A673 (cell line): ENCODE results near the gene ITPKC. TPM values are rescaled to one million over a fixed set of nuclear protein-coding genes. Genes with fewer than 3 reads are reported as not detected.

ENCODE experiments used
- BruUV-seq: library from RNA; stranded (reverse); fragments of 400-500 nt; replicated peaks from 2 replicates; lab custom pipeline; 2021; lab: Mats Ljungman, UMichigan
- CTCF ChIA-PET: fragments of 300-600 bp; sonication (Branson Sonifier 250); formaldehyde crosslinking; loops from one replicate; lab custom pipeline; 2022; ENCODE audit warnings: antibody characterized with exemption; lab: Charles Lee
- POLR2A ChIA-PET: fragments of 300-600 bp; sonication (Branson Sonifier 250); formaldehyde crosslinking; loops from one replicate; lab custom pipeline; 2022; ENCODE audit warnings: antibody characterized with exemption; ENCODE audit not compliant: low non-redundant PET; lab: Charles Lee
- DNase-seq: peaks from one replicate; pipeline ENCODE4 v3.0.0-alpha.2; 2015; ENCODE audit warnings: low spot score
- H3K27ac ChIP-seq: fragments of 200-600 bp; sonication (generic); 2 replicates; pipeline ENCODE4 v1.5.1; 2016; ENCODE audit warnings: mixed run types, low read depth, mild to moderate bottlenecking, mixed read lengths, antibody characterized with exemption, low read length; ENCODE audit not compliant: poor library complexity, severe bottlenecking
- H3K27me3 ChIP-seq: fragments of 200-600 bp; sonication (generic); replicated peaks from 2 replicates; pipeline ENCODE4 v1.6.1; 2017; ENCODE audit warnings: mixed run types, low read depth, mild to moderate bottlenecking, mixed read lengths, antibody characterized with exemption, low read length; ENCODE audit not compliant: insufficient read depth, poor library complexity
- H3K36me3 ChIP-seq: fragments of 200-600 bp; sonication (generic); 2 replicates; pipeline ENCODE4 v1.6.1; 2016; ENCODE audit warnings: mixed run types, mild to moderate bottlenecking, mixed read lengths, antibody characterized with exemption, low read length; ENCODE audit not compliant: insufficient read depth, poor library complexity, severe bottlenecking
- H3K4me1 ChIP-seq: fragments of 200-600 bp; sonication (generic); 2 replicates; pipeline ENCODE4 v1.6.1; 2017; ENCODE audit warnings: mixed run types, mild to moderate bottlenecking, mixed read lengths, antibody characterized with exemption, low read length; ENCODE audit not compliant: insufficient read depth, poor library complexity, severe bottlenecking
- H3K4me3 ChIP-seq: fragments of 200-600 bp; sonication (generic); 2 replicates; pipeline ENCODE4 v1.5.1; 2016; ENCODE audit warnings: low read depth, mixed run types, mild to moderate bottlenecking, mixed read lengths, low read length; ENCODE audit not compliant: poor library complexity, severe bottlenecking
- H3K9me3 ChIP-seq: fragments of 200-600 bp; sonication (generic); 2 replicates; pipeline ENCODE4 v1.6.1; 2016; ENCODE audit warnings: mixed run types, low read depth, mild to moderate bottlenecking, mixed read lengths, antibody characterized with exemption, low read length; ENCODE audit not compliant: poor library complexity, severe bottlenecking
- EZH2 ChIP-seq: fragments of 200-600 bp; sonication (generic); IDR thresholded peaks from 2 replicates; pipeline ENCODE4 v1.6.1; 2017; ENCODE audit warnings: borderline replicate concordance, low read depth, mild to moderate bottlenecking, mixed read lengths, antibody characterized with exemption, low read length; ENCODE audit not compliant: poor library complexity, severe bottlenecking
- intact Hi-C: fragments of 100-400 bp; cut with micrococcal nuclease; formaldehyde crosslinking; loops from one replicate; pipeline ENCODE4 v1.10.0; 2022; ENCODE audit not compliant: unreplicated experiment
- total RNA-seq: library from RNA; stranded (reverse); gene quantifications from 2 replicates; pipeline ENCODE4 v1.2.3, GENCODE V29; 2021
- TF ChIP-seq, protein P1 (sequence below): fragments of 300-800, 200-600 bp; sonication (generic); conservative IDR thresholded peaks from 2 replicates; pipeline ENCODE4 v1.5.1; 2017; ENCODE audit warnings: low read depth, mild to moderate bottlenecking, antibody characterized with exemption, low read length, moderate library complexity, mixed read lengths

ITPKC gene
- total RNA-seq, 1 experiment from 2014 or later: 7.2 TPM

- no peaks in the 10 kb centered on the region for H3K4me1 ChIP-seq
- H3K27me3 ChIP-seq: no peaks in the 10 kb centered on the region
- peaks cover 23% of the 10 kb centered on the region for H3K36me3 ChIP-seq
- ChIA-PET POLR2A (no interaction called here), CTCF (no interaction called here)
- DNase-seq: no peak
- H3K4me3 ChIP-seq: no peak overlapping the region
- H3K9me3 ChIP-seq: no peaks in the 10 kb centered on the region
- no peak for TF ChIP-seq EZH2
- TF ChIP-seq, protein P1, sequence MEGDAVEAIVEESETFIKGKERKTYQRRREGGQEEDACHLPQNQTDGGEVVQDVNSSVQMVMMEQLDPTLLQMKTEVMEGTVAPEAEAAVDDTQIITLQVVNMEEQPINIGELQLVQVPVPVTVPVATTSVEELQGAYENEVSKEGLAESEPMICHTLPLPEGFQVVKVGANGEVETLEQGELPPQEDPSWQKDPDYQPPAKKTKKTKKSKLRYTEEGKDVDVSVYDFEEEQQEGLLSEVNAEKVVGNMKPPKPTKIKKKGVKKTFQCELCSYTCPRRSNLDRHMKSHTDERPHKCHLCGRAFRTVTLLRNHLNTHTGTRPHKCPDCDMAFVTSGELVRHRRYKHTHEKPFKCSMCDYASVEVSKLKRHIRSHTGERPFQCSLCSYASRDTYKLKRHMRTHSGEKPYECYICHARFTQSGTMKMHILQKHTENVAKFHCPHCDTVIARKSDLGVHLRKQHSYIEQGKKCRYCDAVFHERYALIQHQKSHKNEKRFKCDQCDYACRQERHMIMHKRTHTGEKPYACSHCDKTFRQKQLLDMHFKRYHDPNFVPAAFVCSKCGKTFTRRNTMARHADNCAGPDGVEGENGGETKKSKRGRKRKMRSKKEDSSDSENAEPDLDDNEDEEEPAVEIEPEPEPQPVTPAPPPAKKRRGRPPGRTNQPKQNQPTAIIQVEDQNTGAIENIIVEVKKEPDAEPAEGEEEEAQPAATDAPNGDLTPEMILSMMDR: no peak
- no peak overlapping the region for H3K27ac ChIP-seq
- intact Hi-C loops: no loop called here
- BruUV-seq: no TSS peak
These were observed 32.6 kb upstream of the ITPKC start for GRCh38 chr19:40684280-40684679.

DNA sequence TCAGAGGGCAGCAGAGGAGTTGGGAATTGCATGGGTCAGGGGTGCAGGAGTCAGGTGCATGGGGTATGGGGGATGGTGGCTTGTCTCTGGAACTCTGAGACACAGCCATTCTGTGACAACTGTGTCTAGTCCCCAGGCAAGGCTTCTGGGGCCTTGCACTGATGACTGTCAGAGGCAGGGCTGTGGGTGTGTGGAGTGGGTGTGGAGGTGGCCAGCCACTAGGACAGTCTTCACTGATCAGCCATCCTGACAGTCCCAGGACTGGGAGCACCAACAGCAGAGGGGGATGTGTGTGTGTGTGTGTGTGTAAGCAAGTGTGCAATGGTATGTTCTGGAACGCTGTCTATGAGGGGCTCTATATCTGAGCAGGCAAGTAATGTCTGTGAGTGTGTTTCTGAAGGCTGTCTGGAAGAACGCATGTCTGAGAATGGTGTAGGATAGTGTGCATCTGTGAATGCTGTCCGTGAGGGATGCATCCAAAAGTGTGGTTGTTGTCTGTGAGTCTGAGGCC, 31.8 kb upstream of the ITPKC start:
- POLR2A ChIA-PET: no interaction called here

GRCh38 chr19:40685563-40685962, 31.3 kb upstream of the ITPKC start:
- CTCF ChIA-PET: no interaction called here
- intact Hi-C loops: no loop called here
- TF ChIP-seq EZH2: no peak
- TF ChIP-seq, protein P1: no peak
- POLR2A ChIA-PET: no interaction called here
- Histone ChIP-seq H3K9me3 (no peaks in the 10 kb centered on the region), H3K4me1 (peaks cover 7% of the 10 kb centered on the region), H3K27me3 (no peaks in the 10 kb centered on the region), H3K27ac (no peak overlapping the region), H3K4me3 (no peak overlapping the region), H3K36me3 (peaks cover 20% of the 10 kb centered on the region)
- no peak for DNase-seq
- no TSS peak for BruUV-seq

More for the DNA sequence above, 31.8 kb upstream of the ITPKC start:
- TF ChIP-seq, protein P1: no peak
- TF ChIP-seq EZH2: no peak
- BruUV-seq: no TSS peak
- Histone ChIP-seq H3K36me3 (peaks cover 21% of the 10 kb centered on the region), H3K9me3 (no peaks in the 10 kb centered on the region), H3K4me1 (peaks cover 7% of the 10 kb centered on the region), H3K27ac (no peak overlapping the region), H3K27me3 (no peaks in the 10 kb centered on the region), H3K4me3 (no peak overlapping the region)
- CTCF ChIA-PET: no interaction called here
- no peak for DNase-seq
- intact Hi-C loops: no loop called here
